Activated T-cell treated with anti-CD3 and anti-CD28 coated beads, Interleukin-2, amount 50 U/mL, for 48 hours (primary cell): ENCODE data around the gene PNPLA1.
A peak's percentile ranks its signal among the peaks of the same experiment; 100 is the strongest.
"Not testable (repeated sequence)": the region's sequence is repeated elsewhere in the genome, so short reads cannot be mapped to it uniquely, and the experiment has no call there.

Experiments
- DNase-seq, 2 experiments: peaks; one replicate each; pipeline ENCODE4 v3.0.0-alpha.2; 2020

Gene PNPLA1

GRCh38 chr6:36337814-36338213, 68.0 kb downstream of the PNPLA1 start:
- no peak for DNase-seq

GRCh38 chr6:36338223-36338622, 68.4 kb downstream of the PNPLA1 start:
- DNase-seq: not testable (repeated sequence)

GRCh38 chr6:36339146-36339545, 69.3 kb downstream of the PNPLA1 start:
- DNase-seq: no peak

GRCh38 chr6:36340306-36340617, 70.4 kb downstream of the PNPLA1 start:
- DNase-seq: no peak

- DNase-seq: peak; percentile 83 to 84
These were observed 71.0 kb downstream of the PNPLA1 start for GRCh38 chr6:36340618-36341454.

- DNase-seq: no peak
These were observed 73.3 kb downstream of the PNPLA1 start for GRCh38 chr6:36343109-36343680.

- no peak for DNase-seq
These were observed 76.0 kb downstream of the PNPLA1 start for GRCh38 chr6:36345681-36346466.

- no peak for DNase-seq
These were observed 76.8 kb downstream of the PNPLA1 start for GRCh38 chr6:36346486-36347273.

GRCh38 chr6:36347621-36348020, 77.8 kb downstream of the PNPLA1 start:
- no peak for DNase-seq

GRCh38 chr6:36349240-36349639, 79.4 kb downstream of the PNPLA1 start:
- DNase-seq: no peak

GRCh38 chr6:36350082-36350481, 80.2 kb downstream of the PNPLA1 start:
- DNase-seq: no peak

- DNase-seq: no peak
These were observed 81.1 kb downstream of the PNPLA1 start for GRCh38 chr6:36350681-36351571.

- no peak for DNase-seq
These were observed 82.8 kb downstream of the PNPLA1 start for GRCh38 chr6:36352477-36353157.

- DNase-seq: no peak
These were observed 83.6 kb downstream of the PNPLA1 start for GRCh38 chr6:36353411-36353915.

- DNase-seq: no peak
These were observed 86.0 kb downstream of the PNPLA1 start for GRCh38 chr6:36355819-36356218.

GRCh38 chr6:36357872-36358225, 88.0 kb downstream of the PNPLA1 start:
- DNase-seq: peak in 1 of 2 experiments; percentile 26
